ENCODE results near the gene ASTN1.

- TF ChIP-seq POLR2A (IDR thresholded peaks at IDR 0.05) = no peak
- TF ChIP-seq POLR2AphosphoS5 (IDR thresholded peaks at IDR 0.05) = no peak
- no peak for TF ChIP-seq EP300 (IDR thresholded peaks at IDR 0.05)
Observed at GRCh38 chr1:177106614-177107365, 57.7 kb downstream of the ASTN1 start.

All from gastroesophageal sphincter (tissue), 2 donors.